SK-N-SH (cell line): ENCODE measurements around the gene NCF4. TPM values are rescaled to one million over a fixed set of nuclear protein-coding genes. Genes with fewer than 3 reads are reported as not detected.

Experiments used
- CTCF ChIA-PET: fragments of 300-600, 350-600 bp; formaldehyde crosslinking; extraction: SDS; loops from one replicate; lab custom pipeline; 2021; lab: Yijun Ruan, JAX
- POLR2A ChIA-PET: fragments of 350-600 bp; sonication (Branson Sonifier 250); formaldehyde crosslinking; extraction: SDS; loops from one replicate; lab custom pipeline; 2020; ENCODE audit warnings: antibody characterized with exemption, inconsistent platforms; lab: Yijun Ruan, JAX
- DNase-seq: peaks from one replicate; pipeline ENCODE4 v3.0.0; 2012
- H2AFZ ChIP-seq: fragments of 200-600 bp; sonication (generic); 2 replicates; pipeline ENCODE4 v1.8.1; 2016; ENCODE audit warnings: antibody characterized with exemption, mild to moderate bottlenecking, low read depth
- H3F3A ChIP-seq: fragments of 200-600 bp; sonication (generic); replicated peaks from 2 replicates; pipeline ENCODE3; 2016; ENCODE audit warnings: antibody characterized with exemption, mild to moderate bottlenecking; ENCODE audit not compliant: insufficient read depth
- H3K27ac ChIP-seq, 2 experiments: fragments of 200-500 bp in 1 of 2; fragments of 200-600 bp in 1 of 2; sonication (Bioruptor generic) in 1 of 2; sonication (generic), shearing (Covaris generic) in 1 of 2; 2 replicates each; pipeline versions ENCODE4 v1.5.1 to v1.6.1; 2014 to 2016; ENCODE audit warnings: low read depth in 2 of 2, inconsistent platforms in 1 of 2, low read length in 1 of 2, mild to moderate bottlenecking in 1 of 2, mixed read lengths in 1 of 2
- H3K27me3 ChIP-seq: fragments of 200-600 bp; sonication (generic), shearing (Covaris generic); 2 replicates; pipeline ENCODE4 v1.6.1; 2016; ENCODE audit warnings: mixed run types; ENCODE audit not compliant: insufficient read depth
- H3K36me3 ChIP-seq, 2 experiments: fragments of 200-500 bp in 1 of 2; fragments of 200-600 bp in 1 of 2; sonication (Bioruptor generic) in 1 of 2; sonication (generic) in 1 of 2; replicated peaks in 1 of 2; 2 replicates each; pipeline versions ENCODE3 to v1.5.1; 2014 to 2016; ENCODE audit warnings: low read length in 1 of 2, mild to moderate bottlenecking in 1 of 2; ENCODE audit not compliant: insufficient read depth in 2 of 2, control insufficient read depth in 1 of 2
- H3K4me1 ChIP-seq, 2 experiments: fragments of 200-500 bp in 1 of 2; fragments of 200-600 bp in 1 of 2; sonication (Bioruptor generic) in 1 of 2; sonication (generic), shearing (Covaris generic) in 1 of 2; 2 replicates each; pipeline versions ENCODE4 v1.5.1 to v1.6.1; 2014 to 2016; ENCODE audit warnings: low read depth in 1 of 2, low read length in 1 of 2, mixed run types in 1 of 2; ENCODE audit not compliant: insufficient read depth in 2 of 2, control insufficient read depth in 1 of 2
- H3K4me2 ChIP-seq: fragments of 200-600 bp; sonication (generic), shearing (Covaris generic); 2 replicates; pipeline ENCODE4 v1.6.1; 2017; ENCODE audit warnings: mixed run types
- H3K4me3 ChIP-seq, 2 experiments: fragments of 200-500 bp in 1 of 2; fragments of 200-600 bp in 1 of 2; sonication (Bioruptor generic) in 1 of 2; sonication (generic), shearing (Covaris generic) in 1 of 2; 2 replicates each; pipeline versions ENCODE4 v1.5.1 to v1.8.1; 2014 to 2016; ENCODE audit warnings: low read depth in 2 of 2, inconsistent platforms in 1 of 2, low read length in 1 of 2, mild to moderate bottlenecking in 1 of 2, mixed read lengths in 1 of 2, moderate library complexity in 1 of 2
- H3K79me2 ChIP-seq: fragments of 200-600 bp; sonication (generic); 2 replicates; pipeline ENCODE4 v1.8.1; 2017; ENCODE audit warnings: mild to moderate bottlenecking; ENCODE audit not compliant: insufficient read depth
- H3K9ac ChIP-seq: fragments of 200-600 bp; sonication (generic); 2 replicates; pipeline ENCODE4 v1.6.1; 2017; ENCODE audit warnings: mixed run types
- H3K9me2 ChIP-seq: fragments of 200-600 bp; sonication (generic); 2 replicates; pipeline ENCODE4 v1.6.1; 2017; ENCODE audit warnings: mixed run types
- H3K9me3 ChIP-seq: fragments of 200-600 bp; sonication (generic); 2 replicates; pipeline ENCODE4 v1.6.1; 2017; ENCODE audit warnings: mixed run types, mild to moderate bottlenecking, moderate library complexity
- H4K20me1 ChIP-seq: fragments of 200-600 bp; sonication (generic); 2 replicates; pipeline ENCODE4 v1.6.1; 2017; ENCODE audit warnings: mild to moderate bottlenecking, mixed run types; ENCODE audit not compliant: insufficient read depth
- EP300 ChIP-seq, 2 experiments: IDR thresholded peaks; 2 replicates each; pipeline versions ENCODE4 v1.4.0 to v1.6.1; 2012; ENCODE audit warnings: borderline replicate concordance in 1 of 2, low read depth in 1 of 2, low read length in 1 of 2
- EZH2phosphoT487 ChIP-seq: fragments of 200-600 bp; sonication (generic); IDR thresholded peaks from 2 replicates; pipeline ENCODE4 v1.6.1; 2017; ENCODE audit warnings: low read depth, mixed run types, mild to moderate bottlenecking, antibody characterized with exemption, moderate library complexity, borderline replicate concordance
- GABPA ChIP-seq: IDR thresholded peaks from 2 replicates; pipeline ENCODE4 v1.4.0; 2012; ENCODE audit warnings: low read depth, mild to moderate bottlenecking
- GATA2 ChIP-seq: sonication (generic); formaldehyde crosslinking; IDR thresholded peaks from 2 replicates; pipeline ENCODE4 v1.5.0; 2020; ENCODE audit warnings: mild to moderate bottlenecking, missing genetic modification reagents
- MEF2A ChIP-seq: IDR thresholded peaks from 2 replicates; pipeline ENCODE4 v1.4.0; 2012; ENCODE audit warnings: low read depth, borderline replicate concordance
- RCOR1 ChIP-seq: fragments of 150-350 bp; IDR thresholded peaks from 2 replicates; pipeline ENCODE4 v1.6.1; 2017; ENCODE audit warnings: antibody characterized with exemption, low read length
- RFX5 ChIP-seq: IDR thresholded peaks from 2 replicates; pipeline ENCODE4 v1.6.1; 2012; ENCODE audit warnings: mild to moderate bottlenecking, improper control_type of control experiment, low read length
- RXRA ChIP-seq: IDR thresholded peaks from 2 replicates; pipeline ENCODE4 v1.4.0; 2012; ENCODE audit warnings: low read depth, mild to moderate bottlenecking, borderline replicate concordance
- SMC3 ChIP-seq: IDR thresholded peaks from 2 replicates; pipeline ENCODE4 v1.6.1; 2012; ENCODE audit warnings: low read depth, low read length, improper control_type of control experiment
- TAF1 ChIP-seq: IDR thresholded peaks from 2 replicates; pipeline ENCODE4 v1.6.1; 2012; ENCODE audit warnings: low read depth, mild to moderate bottlenecking, low read length, moderate library complexity, borderline replicate concordance
- USF2 ChIP-seq: fragments of 150-350 bp; IDR thresholded peaks from 2 replicates; pipeline ENCODE4 v1.6.1; 2017; ENCODE audit warnings: antibody characterized with exemption, low read length, low read depth, borderline replicate concordance
- ZBTB33 ChIP-seq: IDR thresholded peaks from 2 replicates; pipeline ENCODE4 v1.4.0; 2012; ENCODE audit warnings: low read depth, borderline replicate concordance
- WGBS: methylation state at CpG from one replicate; pipeline ENCODE4 v1.1.6; 2017; ENCODE audit warnings: low lambda C conversion rate; 5-methylcytosine and 5-hydroxymethylcytosine counted together
- polyA plus RNA-seq, 3 experiments: library from polyadenylated mRNA; depleted of rRNA; stranded (reverse); fragments of >200 nt; gene quantifications; 2 replicates each; pipeline ENCODE4 v1.2.3, GENCODE V29; 2012

Gene NCF4
- polyA plus RNA-seq, 1 of the 3 experiments (the other 2 are of a cell fraction), result not detected

- no peaks in the 10 kb centered on the region for H3K9me2 ChIP-seq
- H3K4me2 ChIP-seq, result no peak overlapping the region
- no peaks in the 10 kb centered on the region for H4K20me1 ChIP-seq
- ChIA-PET CTCF (interaction anchor here (1.3 to 2.2 kb wide), 2 partner anchors 26 to 67 kb away, joined by 3 to 6 read pairs; no protein-coding TSS in a partner anchor), POLR2A (no interaction called here)
- H2AFZ ChIP-seq, result no peak overlapping the region
- 90% methylated on average over 15 of the region's 21 CpGs for WGBS
- TF ChIP-seq EP300 (IDR thresholded peaks at IDR 0.05; ENCODE audit: borderline replicate concordance in 1 of 2, low read depth in 1 of 2, low read length in 1 of 2), result no peak
- TF ChIP-seq SMC3, result no peak
- no peak for TF ChIP-seq MEF2A
- no peak for TF ChIP-seq GATA2 (CRISPR knock-in tag)
- no peak for TF ChIP-seq RCOR1
- TF ChIP-seq USF2, result no peak
- no peak for TF ChIP-seq RXRA
- TF ChIP-seq EZH2phosphoT487, result no peak
- TF ChIP-seq ZBTB33, result no peak
- no peak for TF ChIP-seq TAF1
- TF ChIP-seq GABPA, result no peak
- TF ChIP-seq RFX5, result no peak
- no peak overlapping the region for H3K9ac ChIP-seq
- H3K27me3 ChIP-seq, result no peaks in the 10 kb centered on the region
- no peaks in the 10 kb centered on the region for H3K36me3 ChIP-seq
- no peaks in the 10 kb centered on the region; a peak in 1 of 4 replicates for H3K4me1 ChIP-seq
- H3K4me3 ChIP-seq, result no peak overlapping the region
- H3K27ac ChIP-seq, result no peak overlapping the region
- no peaks in the 10 kb centered on the region for H3K79me2 ChIP-seq
- H3F3A ChIP-seq, result no peaks in the 10 kb centered on the region
- H3K9me3 ChIP-seq, result no peaks in the 10 kb centered on the region
- DNase-seq, result no peak
Measured at GRCh38 chr22:36923131-36923788, 62.5 kb downstream of the NCF4 start.

GRCh38 chr22:36924151-36924698, 63.4 kb downstream of the NCF4 start:
- no peaks in the 10 kb centered on the region for H3K9me2 ChIP-seq
- H3K9ac ChIP-seq, result no peak overlapping the region
- no peak for DNase-seq
- H4K20me1 ChIP-seq, result no peaks in the 10 kb centered on the region
- TF ChIP-seq USF2, result no peak
- H3K4me3 ChIP-seq, result no peak overlapping the region
- H3F3A ChIP-seq, result no peaks in the 10 kb centered on the region
- H3K4me1 ChIP-seq, result no peaks in the 10 kb centered on the region; a peak in 1 of 4 replicates
- H3K4me2 ChIP-seq, result no peak overlapping the region
- 44% methylated on average over 8 of the region's 8 CpGs for WGBS
- no peak overlapping the region for H3K27ac ChIP-seq
- CTCF ChIA-PET, result interaction anchor here (1.3 to 2.2 kb wide), 2 partner anchors 27 to 68 kb away, joined by 3 to 6 read pairs; no protein-coding TSS in a partner anchor
- H3K36me3 ChIP-seq, result no peaks in the 10 kb centered on the region
- no peak overlapping the region for H2AFZ ChIP-seq
- H3K9me3 ChIP-seq, result no peaks in the 10 kb centered on the region
- H3K27me3 ChIP-seq, result no peaks in the 10 kb centered on the region
- POLR2A ChIA-PET, result no interaction called here
- no peaks in the 10 kb centered on the region for H3K79me2 ChIP-seq
